ENCODE measurements around the gene S100A6.

The S100A6 gene

GRCh38 chr1:153545067-153546055 lies 9.6 kb upstream of the S100A6 start, which contains the start of gene S100A4:
TSS of gene S100A4 (minus strand) at chr1:153545806. CDS start at chr1:153544794, 1,012 bp downstream.
- DNase-seq (ENCODE audit: low spot score) = peak; percentile 92

- DNase-seq (ENCODE audit: low spot score) = no peak
Measured at GRCh38 chr1:153544453-153545066, 8.8 kb upstream of the S100A6 start.

GRCh38 chr1:153543736-153544135 lies 7.9 kb upstream of the S100A6 start:
- DNase-seq (ENCODE audit: low spot score) = no peak

- DNase-seq (ENCODE audit: low spot score) = no peak
Measured at GRCh38 chr1:153542956-153543711, 7.3 kb upstream of the S100A6 start.

GRCh38 chr1:153541641-153542590 lies 6.1 kb upstream of the S100A6 start:
- DNase-seq (ENCODE audit: low spot score) = no peak

GRCh38 chr1:153540394-153541361 lies 4.9 kb upstream of the S100A6 start, which contains the start of gene S100A5:
TSS of gene S100A5 (minus strand) at chr1:153540934. CDS start at chr1:153540191, 743 bp downstream.
- DNase-seq (ENCODE audit: low spot score) = no peak

GRCh38 chr1:153539395-153540093 lies 3.8 kb upstream of the S100A6 start:
- DNase-seq (ENCODE audit: low spot score) = no peak

- DNase-seq (ENCODE audit: low spot score) = peak; percentile 57
Measured at GRCh38 chr1:153538315-153538821, 2.6 kb upstream of the S100A6 start.

GRCh38 chr1:153537376-153537730 lies 1.6 kb upstream of the S100A6 start:
- no peak for DNase-seq (ENCODE audit: low spot score)

- no peak for DNase-seq (ENCODE audit: low spot score)
Measured at GRCh38 chr1:153536671-153537375, 1.0 kb upstream of the S100A6 start.

GRCh38 chr1:153536012-153536670 lies 350 bp upstream of the S100A6 start:
- peak; percentile 51 for DNase-seq (ENCODE audit: low spot score)

- no peak for DNase-seq (ENCODE audit: low spot score)
Measured at GRCh38 chr1:153534925-153535241, 908 bp downstream of the S100A6 start.

GRCh38 chr1:153534226-153534924 lies 1.4 kb downstream of the S100A6 start:
- DNase-seq (ENCODE audit: low spot score) = no peak

GRCh38 chr1:153533689-153534201 lies 2.0 kb downstream of the S100A6 start:
- DNase-seq (ENCODE audit: low spot score) = no peak

GRCh38 chr1:153532769-153533599 lies 2.8 kb downstream of the S100A6 start:
- DNase-seq (ENCODE audit: low spot score) = peak; percentile 93

GRCh38 chr1:153532181-153532580 lies 3.6 kb downstream of the S100A6 start:
- DNase-seq (ENCODE audit: low spot score) = peak; percentile 17
